Stimulated activated CD4-positive, alpha-beta T cell treated with anti-CD3 and anti-CD28 coated beads, Interleukin-1b, Interleukin-23, amount 100 ng/mL, for 1 hour (primary cell): Measurements from ENCODE around the gene F8.
"Not testable (repeated sequence)": the region's sequence is repeated elsewhere in the genome, so short reads cannot be mapped to it uniquely, and the experiment has no call there.

Source experiments
- DNase-seq, 2 donors: peaks; one replicate each; pipeline ENCODE4 v3.0.0-alpha.2; 2020; ENCODE audit warnings: low read depth in 2 of 2

F8 gene

GRCh38 chrX:154885057-154885456 is 137.5 kb downstream of the F8 start:
- not testable (repeated sequence) for DNase-seq

DNA sequence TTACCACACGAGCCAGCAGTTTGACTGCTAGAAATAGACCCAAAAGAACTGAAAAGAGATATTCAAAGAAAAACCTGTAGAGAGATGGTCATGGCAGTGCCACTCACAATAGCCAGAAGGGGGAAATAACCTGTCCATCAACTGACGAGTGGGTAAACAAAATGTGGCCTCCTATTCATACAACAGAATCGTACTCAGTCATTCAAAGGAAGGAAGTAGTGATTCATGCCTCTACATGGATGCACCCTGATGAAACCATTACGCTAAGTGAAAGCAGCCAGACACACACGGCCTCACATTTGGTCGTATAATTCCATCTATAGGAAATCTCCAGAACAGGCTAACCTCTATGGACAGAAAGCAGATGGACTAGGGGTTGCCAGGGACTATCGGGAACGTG is 138.5 kb downstream of the F8 start:
- DNase-seq, result not testable (repeated sequence)

DNA sequence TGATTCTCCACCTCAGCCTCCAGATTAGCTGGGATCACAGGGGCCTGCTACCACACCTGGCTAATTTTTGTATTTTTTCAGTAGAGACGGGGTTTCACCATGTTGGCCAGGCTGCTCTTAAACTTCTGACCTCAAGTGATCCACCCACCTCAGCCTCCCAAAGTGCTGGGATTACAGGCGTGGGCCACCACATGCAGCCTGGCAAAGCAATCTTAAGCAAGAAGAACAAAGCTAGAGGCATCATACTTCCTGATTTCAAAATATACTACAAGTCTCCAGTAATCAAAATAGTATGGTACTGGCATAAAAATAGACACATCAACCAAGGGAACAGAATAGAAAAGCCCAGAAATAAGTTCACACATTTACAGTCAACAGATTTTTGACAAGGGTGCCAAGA is 149.2 kb downstream of the F8 start:
- no peak for DNase-seq

- DNase-seq, result not testable (repeated sequence)
These were observed 154.0 kb downstream of the F8 start for GRCh38 chrX:154868522-154868921.

- DNase-seq, result no peak
These were observed 167.3 kb downstream of the F8 start for GRCh38 chrX:154855256-154855655.

GRCh38 chrX:154850957-154851611 is 171.4 kb downstream of the F8 start:
- DNase-seq, result no peak

DNA sequence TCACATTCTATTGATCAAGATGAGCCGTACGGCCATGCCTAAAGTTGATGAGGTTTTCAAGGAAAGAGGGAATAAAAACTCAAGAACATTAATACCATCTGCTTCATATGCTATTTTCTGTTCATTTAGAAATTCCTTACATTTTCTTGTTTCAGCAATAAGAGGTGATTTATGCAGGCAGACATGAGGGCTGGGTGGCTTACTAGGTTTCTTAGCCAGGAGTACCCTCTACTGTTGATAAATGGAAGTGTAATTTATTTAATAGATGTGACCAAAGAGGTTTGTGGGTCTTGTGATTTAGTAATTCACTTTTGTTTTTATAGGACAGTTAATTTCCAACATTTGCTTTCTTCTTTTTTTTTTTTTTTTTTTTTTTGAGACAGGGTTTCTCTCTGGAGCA is 181.7 kb downstream of the F8 start:
- no peak for DNase-seq

DNA sequence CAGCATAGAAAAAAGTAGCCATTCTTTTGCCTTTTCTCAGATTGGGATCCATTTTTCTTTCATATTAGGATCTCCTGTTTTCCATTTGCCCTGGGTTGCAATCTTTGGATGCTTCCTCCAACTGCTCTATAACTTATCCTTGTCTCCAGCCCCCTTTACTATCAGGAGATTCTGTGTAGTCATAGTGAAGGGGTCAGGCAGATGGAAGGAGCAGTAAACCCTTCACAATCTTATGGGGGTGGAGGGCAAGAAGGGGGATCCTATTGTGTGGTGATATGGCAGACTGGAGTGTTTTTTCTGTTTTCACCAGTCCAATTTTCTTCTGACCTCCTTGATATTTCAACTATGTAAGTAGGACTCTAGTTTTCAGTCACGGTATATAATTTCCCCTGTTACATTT is 186.4 kb downstream of the F8 start:
- no peak for DNase-seq

DNA sequence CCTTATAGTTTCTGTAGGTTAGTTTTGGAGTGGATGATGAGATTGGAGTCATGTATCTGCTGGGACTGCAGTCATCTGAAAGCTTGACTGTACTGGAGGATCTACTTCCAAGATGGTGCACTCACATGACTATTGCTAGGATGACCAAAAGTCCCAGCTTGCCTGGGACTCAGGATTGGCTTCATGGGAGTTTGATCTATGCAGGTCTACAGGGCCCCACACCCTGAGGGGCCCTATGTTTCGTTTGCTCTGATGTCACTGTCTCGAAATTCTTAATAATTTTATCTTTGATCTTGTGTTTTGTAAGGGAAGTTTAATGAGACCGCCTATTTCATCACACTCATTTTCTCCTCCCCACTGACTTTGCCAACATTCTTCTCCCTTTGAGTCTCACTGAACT is 188.0 kb downstream of the F8 start, which contains the start of gene SMIM9:
Gene SMIM9 (minus strand): TSS at position 101 of the 400 bp plus-strand sequence. CDS start 3,806 bp downstream, outside the sequence.
- DNase-seq, result no peak

GRCh38 chrX:154833746-154834274 is 188.7 kb downstream of the F8 start:
- no peak for DNase-seq

- no peak for DNase-seq
These were observed 192.5 kb downstream of the F8 start for GRCh38 chrX:154829926-154830442.

GRCh38 chrX:154829134-154829533 is 193.4 kb downstream of the F8 start:
- DNase-seq, result no peak

- DNase-seq, result no peak
These were observed 194.5 kb downstream of the F8 start for GRCh38 chrX:154828016-154828408.

DNA sequence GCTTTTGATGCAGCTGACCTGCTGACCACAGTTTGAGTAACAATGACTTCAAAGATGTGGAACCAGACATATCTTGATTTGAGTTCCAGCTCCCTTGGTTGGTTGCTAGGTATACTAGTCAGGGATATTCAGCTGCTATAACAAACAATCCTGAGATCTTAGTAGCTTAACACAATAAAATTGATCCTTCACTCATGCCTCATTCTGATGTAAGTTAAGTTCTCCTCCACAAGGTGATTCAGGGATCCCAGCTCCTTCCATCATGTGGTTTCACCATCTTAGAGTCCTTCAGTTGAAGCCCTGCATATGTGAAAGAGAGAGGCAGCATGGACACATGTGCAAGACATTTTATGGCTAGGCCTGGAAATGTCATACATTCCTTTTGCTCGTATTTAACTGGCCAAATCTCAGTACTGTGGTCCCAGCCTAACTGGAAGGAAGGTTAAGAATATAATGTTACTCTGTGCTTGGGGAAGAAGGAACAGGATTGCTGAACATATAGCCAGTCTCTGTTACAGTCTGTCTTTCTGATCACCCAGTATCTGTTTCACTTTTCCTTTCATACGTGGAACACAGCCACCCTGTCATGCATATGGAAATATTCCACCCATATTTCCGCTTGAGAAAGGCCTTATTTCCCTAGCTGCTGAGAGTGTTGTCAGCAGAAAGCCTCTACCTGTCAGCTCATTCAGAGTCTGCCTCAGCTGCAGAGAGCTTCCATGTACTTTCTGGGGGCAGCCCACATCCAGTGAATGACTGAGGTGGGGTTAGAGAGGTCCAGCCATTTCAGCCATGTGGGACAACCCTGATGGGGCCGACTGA is 195.1 kb downstream of the F8 start:
- no peak for DNase-seq

- DNase-seq, result not testable (repeated sequence)
These were observed 196.9 kb downstream of the F8 start for GRCh38 chrX:154825586-154825985.

- no peak for DNase-seq
These were observed 197.9 kb downstream of the F8 start for GRCh38 chrX:154824638-154825037.

GRCh38 chrX:154822029-154822428 is 200.5 kb downstream of the F8 start:
- DNase-seq, result no peak

DNA sequence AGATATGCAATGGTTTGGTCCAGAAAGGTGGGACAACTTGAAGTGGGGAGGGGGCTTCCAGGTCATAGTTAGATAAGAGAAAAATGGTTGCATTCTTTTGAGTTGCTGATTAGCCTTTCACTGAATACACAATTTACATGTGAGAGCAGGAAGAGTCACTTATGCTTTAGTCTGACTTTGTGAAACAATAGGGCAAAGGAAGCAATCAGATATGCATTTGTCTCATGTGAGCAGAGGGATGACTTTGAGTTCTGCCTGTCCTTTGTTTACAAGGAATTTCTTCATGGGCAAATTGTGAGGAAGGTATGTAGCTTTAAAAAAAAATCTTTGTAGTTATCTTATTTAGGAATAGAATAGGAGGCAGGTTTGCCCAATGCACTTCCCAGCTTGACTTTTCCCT is 201.0 kb downstream of the F8 start:
- no peak for DNase-seq

- DNase-seq, result no peak
These were observed 202.7 kb downstream of the F8 start for GRCh38 chrX:154819771-154820341.

DNA sequence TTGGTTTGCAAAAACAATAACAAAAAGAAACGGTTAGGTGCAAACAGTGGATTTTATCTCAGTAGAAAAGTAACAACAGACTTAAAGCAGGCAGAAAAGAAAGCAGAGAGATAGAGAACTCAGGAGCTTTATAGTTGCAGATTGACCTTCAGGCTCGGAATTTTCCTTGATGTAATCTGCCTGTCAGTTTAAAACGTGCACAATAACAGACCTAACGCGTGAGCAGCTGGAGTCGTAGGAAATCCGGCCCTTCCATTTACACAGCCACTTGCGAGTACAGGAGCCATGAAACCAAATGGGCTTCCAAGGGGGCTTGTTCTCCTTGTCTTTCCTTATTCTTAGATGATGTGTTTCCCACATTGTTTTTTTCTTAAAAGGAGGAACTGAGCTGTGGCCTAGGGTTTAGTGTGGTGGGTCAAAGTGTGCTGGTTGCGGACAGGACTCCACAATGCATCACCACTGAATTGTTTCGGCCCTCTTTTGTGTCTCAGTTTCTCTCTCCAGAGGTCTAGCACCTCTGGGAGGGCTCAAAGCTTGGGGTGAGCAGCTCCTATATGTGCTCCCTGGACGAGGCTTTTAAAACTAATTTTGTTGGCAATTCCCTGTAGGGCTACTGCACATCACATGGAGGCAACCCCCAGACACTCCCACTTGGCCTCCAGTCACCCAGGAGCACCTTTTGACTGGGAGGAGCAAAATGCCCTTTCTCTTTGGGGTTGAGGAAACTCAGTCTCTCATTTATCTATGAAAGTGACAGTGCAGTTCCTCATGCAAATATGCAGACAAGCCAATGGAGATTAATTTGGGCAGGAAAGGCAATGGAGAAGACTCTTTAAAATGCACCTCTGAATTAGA is 203.4 kb downstream of the F8 start:
- no peak for DNase-seq

DNA sequence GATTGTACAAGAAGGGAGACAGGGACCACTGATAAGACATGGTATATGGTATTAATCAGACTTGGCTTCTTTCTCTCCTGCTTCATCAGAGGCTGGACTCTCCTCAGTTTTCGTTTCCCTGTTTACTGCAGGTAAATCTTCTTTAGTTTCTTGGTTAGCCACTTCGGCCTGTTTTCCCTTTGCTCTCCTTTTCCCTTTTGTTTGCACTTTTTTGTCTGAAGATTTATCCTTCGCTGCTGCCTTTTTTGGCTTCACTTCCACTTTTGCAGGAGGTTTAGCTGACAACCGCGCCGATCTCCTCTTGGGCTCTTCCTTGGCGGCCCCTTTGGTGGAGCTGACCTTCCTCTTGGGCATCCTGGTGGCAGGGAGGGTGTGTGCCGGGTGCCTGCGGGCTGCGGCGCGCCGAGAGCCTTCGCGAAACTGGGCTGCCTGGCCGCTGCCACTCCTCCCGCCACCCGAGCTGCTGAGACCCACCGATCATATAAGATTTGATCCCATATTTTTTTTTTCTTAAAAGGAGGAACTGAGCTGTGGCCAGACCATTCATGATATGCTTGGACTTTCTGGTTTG is 205.4 kb downstream of the F8 start:
- DNase-seq, result not testable (repeated sequence)
